ENCODE data around the gene CXCR5.

The CXCR5 gene

DNA sequence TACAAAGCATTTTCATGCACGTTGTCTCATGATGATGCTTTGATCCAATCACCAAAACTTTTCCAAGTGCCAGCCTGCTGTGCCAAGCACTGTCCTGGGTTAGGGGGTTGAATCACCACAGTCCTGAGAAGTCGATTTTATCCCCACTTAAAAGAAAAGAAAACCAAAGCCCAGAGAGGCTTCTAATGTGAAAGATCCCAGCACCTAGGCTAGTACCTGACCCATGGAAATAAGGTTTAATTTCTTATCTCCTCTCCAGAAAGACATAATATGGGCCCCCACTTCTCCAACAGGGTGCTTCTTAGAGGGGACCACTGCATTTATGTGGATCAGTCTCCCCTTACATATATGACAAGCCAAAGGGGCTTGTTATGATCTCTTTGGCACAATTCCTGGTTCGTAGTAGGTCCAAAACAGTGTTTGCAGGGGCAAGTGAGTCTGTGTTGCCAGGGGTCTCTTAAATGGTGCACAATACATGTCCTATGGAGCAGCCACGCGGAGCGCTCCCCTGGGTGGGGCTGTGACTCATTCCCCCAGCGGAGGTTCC lies 43.9 kb downstream of the CXCR5 start:
- no peak for DNase-seq (ENCODE audit: low spot score)

- DNase-seq (ENCODE audit: low spot score): peak; percentile 98
Measured at GRCh38 chr11:118928101-118928869, 44.6 kb downstream of the CXCR5 start.

DNA sequence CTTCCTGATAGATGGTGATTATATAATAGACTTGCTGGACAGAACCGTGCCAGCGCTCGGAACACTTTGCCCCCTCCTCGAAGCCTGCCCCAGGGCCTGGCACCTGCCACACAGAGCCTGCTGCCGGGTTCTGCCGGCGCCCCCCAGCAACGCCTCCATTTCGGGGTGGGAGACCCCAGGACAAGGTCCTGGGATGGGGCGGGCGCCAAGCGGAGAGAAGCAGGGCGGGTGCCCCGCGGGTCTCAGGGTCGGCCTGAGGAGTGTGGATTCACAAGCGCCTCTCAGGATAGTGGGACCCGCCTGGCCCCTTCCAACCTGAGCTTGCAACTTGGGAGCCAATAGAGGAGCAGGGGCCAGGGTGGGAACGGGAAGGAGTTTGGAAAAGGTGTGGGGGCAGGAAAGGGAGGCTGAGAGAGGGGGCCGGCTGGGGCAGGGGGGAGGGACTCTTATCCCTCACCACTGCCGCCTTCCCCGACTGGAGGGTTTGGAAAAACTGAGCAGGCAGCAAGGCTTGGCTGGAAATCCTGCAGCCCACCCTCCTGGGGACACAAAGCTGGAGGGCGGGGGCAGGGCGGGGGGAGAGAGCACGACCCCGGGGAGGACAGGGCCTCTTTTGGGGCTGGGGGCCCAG lies 45.3 kb downstream of the CXCR5 start:
- DNase-seq (ENCODE audit: low spot score): peak; percentile 65

- DNase-seq (ENCODE audit: low spot score): peak; percentile 66
Measured at GRCh38 chr11:118929501-118930093, 45.9 kb downstream of the CXCR5 start.

GRCh38 chr11:118930094-118930712 lies 46.5 kb downstream of the CXCR5 start:
- DNase-seq (ENCODE audit: low spot score): peak; percentile 74

DNA sequence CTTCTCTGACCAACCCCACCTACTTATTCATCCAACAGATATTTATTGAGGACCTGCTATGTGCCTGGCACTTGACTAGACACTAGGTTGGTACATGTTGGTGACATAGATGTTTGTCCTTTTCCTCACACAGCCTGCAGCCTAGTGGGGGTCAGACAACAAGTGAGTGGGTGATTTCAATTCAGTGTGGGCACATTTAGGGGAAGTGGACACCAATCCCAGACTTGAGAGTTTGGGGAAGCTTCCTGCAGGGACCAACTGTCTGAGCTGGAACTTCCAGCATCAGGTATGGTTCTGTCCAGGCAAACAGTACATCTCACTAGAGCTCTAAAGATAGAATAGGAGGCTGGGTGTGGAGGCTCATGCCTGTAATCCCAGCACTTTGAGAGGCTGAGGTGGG lies 47.9 kb downstream of the CXCR5 start:
- no peak for DNase-seq (ENCODE audit: low spot score)

DNA sequence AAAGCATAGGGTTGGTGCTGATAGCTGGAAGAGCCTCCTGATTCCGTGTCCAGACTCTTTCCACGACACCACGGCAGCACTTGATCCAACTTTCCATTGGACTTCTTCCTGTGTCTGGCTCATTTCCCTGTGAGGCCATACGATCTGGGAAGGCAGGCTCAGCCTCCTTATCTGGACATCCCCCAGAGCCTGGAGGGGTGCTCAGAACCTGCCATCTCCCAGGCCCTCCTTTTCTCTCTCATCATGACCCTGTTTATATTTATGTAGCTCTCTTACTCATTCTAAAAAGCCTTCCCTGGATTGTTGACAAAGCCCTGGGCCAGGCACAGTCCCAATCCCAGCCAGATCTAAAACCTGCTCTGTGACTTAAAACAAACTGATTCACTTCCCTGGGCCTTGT lies 49.8 kb downstream of the CXCR5 start:
- DNase-seq (ENCODE audit: low spot score): no peak

DNA sequence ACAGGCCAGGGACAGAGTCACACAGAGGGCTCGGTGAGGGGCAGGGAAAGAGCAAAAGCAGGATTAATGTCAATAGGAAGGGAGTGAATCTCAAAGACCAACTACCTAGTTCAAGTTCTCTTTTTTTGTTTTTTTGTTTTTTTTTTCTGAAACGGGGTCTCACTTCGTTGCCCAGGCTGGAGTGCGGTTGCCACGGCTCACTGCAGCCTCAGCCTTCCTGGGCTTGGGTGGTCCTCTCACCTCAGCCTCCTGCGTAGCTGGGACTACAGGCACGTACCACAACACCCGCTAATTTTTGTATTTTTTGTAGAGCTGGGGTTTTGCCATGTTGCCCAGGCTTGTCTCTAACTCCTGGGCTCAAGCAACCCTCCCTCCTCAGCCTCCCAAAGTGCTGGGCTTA lies 51.7 kb downstream of the CXCR5 start:
- no peak for DNase-seq (ENCODE audit: low spot score)

- DNase-seq (ENCODE audit: low spot score): peak; percentile 66
Measured at GRCh38 chr11:118938491-118939403, 55.1 kb downstream of the CXCR5 start.

GRCh38 chr11:118939404-118939915 lies 55.8 kb downstream of the CXCR5 start:
- DNase-seq (ENCODE audit: low spot score): no peak

DNA sequence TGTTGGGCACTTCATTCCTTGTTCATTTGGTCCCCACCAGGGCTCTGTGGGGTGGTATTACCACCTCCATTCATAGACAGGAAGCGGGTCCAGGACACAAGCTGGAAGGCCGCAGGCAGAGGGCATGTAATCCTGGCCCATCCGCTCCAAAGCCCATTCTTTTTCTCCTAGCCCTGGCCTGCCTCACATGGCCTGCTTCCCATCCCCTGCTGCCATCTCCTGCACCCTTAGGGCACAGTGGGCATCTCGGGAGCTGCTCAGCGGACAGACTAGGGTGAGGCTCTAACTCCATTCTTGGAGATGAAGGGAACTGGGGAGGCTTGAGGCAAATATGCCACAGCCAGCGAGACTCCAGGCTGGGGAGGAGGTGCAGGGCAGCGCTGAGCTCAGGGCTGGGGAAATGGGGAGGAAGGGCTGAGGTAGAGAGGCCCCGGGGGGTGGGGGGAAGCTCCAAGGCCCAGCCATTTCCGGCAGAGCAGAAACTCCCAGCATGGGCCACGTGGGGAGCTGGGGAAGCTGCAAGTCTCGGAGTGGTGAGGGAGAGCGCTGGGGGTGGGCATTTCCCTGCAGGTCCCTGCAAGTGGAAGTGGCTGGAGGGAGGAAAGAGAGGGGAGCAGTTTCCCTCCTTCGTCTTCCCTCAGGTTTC lies 56.4 kb downstream of the CXCR5 start:
- DNase-seq (ENCODE audit: low spot score): no peak

- DNase-seq (ENCODE audit: low spot score): no peak
Measured at GRCh38 chr11:118947091-118947490, 63.4 kb downstream of the CXCR5 start.

Data from AG08395 (cell line).